ENCODE data around the gene RRP8. TPM values are rescaled to one million over a fixed set of nuclear protein-coding genes. Genes with fewer than 3 reads are reported as not detected.

RRP8 gene
- total and polyA plus RNA-seq, 9 of the 15 experiments (the other 6 are each of a cell fraction or from before 2014, with no cell fraction given) = 5.7 to 47.3 (median 32.6) TPM

DNA sequence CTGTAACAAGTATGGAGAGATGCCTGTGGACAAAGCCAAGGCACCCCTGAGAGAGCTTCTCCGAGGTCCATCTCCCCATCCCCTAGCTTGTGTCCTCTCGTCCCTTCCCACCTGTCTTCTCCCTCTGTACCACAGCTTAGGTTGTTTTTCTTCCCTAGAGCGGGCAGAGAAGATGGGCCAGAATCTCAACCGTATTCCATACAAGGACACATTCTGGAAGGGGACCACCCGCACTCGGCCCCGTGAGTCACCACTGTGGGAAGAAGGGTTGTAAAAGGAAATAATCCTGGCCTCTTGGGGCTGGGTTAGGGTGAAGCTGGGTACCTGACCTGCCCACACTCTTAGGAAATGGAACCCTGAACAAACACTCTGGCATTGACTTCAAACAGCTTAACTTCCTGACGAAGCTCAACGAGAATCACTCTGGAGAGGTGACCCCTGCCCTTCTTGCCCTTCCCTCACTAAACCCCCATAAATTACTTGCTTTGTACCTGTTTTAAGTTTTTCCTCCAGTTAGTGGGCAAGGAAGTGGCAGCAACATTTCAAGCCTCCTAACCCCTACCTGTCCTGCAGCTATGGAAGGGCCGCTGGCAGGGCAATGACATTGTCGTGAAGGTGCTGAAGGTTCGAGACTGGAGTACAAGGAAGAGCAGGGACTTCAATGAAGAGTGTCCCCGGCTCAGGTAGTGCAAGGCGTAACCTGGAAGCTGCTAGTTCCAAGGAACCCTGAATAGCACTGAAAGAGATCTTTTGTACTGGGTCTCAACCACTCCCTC, 5.5 kb upstream of the RRP8 start:
- H3K27me3 ChIP-seq (ENCODE audit: control insufficient read depth in 2 of 2, insufficient read depth in 2 of 2, low read length in 2 of 2) = no peaks in the 10 kb centered on the region
- WGBS (ENCODE audit: insufficient coverage, low coverage, missing lambda C conversion rate) = 93% methylated on average over 14 of the region's 14 CpGs
- H3K79me2 ChIP-seq (ENCODE audit: control insufficient read depth, insufficient read depth, low read length) = peaks cover 59% of the 10 kb centered on the region
- intact Hi-C loops (cut with micrococcal nuclease) = no loop called here
- no peaks in the 10 kb centered on the region for H3K9me3 ChIP-seq (replicated peaks; ENCODE audit: control insufficient read depth, insufficient read depth, low read depth, low read length)
- H3K4me2 ChIP-seq (ENCODE audit: insufficient read depth, low read length) = no peak overlapping the region
- no TSS peak for BruUV-seq (replicated peaks)
- no peak for ATAC-seq
- H3K36me3 ChIP-seq (ENCODE audit: control insufficient read depth, insufficient read depth, low read length) = peaks cover 54% of the 10 kb centered on the region
- H3K9ac ChIP-seq (ENCODE audit: insufficient read depth in 1 of 2, low read depth in 2 of 2, low read length in 2 of 2) = no peak overlapping the region; a peak in 1 of 4 replicates
- DNase-seq (ENCODE audit: extremely low read depth in 1 of 4, low spot score in 3 of 4) = no peak
- no peak for FAIRE-seq
- TF ChIP-seq ZNF778 (CRISPR knock-in tag; IDR thresholded peaks at IDR 0.05) (no peak), RBFOX2 (IDR thresholded peaks at IDR 0.05; ENCODE audit: low read depth, low read length) (0 out of 2 replicates have a peak, but pooled peaks have one; percentile 23), NUFIP1 (IDR thresholded peaks at IDR 0.05; ENCODE audit: partially characterized antibody) (no peak)
- POLR2A ChIA-PET = interaction anchor here (0.6 to 1.8 kb wide), 2 partner anchors 10 to 78 kb away, joined by 3 to 11 read pairs; partner anchors contain the start of gene TPP1
- H2AFZ ChIP-seq (ENCODE audit: low read depth, low read length) = no peak overlapping the region
- CTCF ChIA-PET (ENCODE audit: low intra/inter-chr PET ratio) = no interaction called here
- in situ Hi-C loops (cut with MboI) = loop anchor here (5.0 kb wide), 1 partner anchor 77 kb away; no protein-coding TSS in a partner anchor
- H3K4me3 ChIP-seq = no peak overlapping the region
- no peaks in the 10 kb centered on the region for H4K20me1 ChIP-seq (replicated peaks; ENCODE audit: control insufficient read depth, insufficient read depth, low read length)
- no peaks in the 10 kb centered on the region for H3K9me1 ChIP-seq (ENCODE audit: control insufficient read depth, insufficient read depth, low read length)
- peaks cover 33% of the 10 kb centered on the region in 2 experiments for H3K4me1 ChIP-seq (replicated peaks in 1 of 2; ENCODE audit: control insufficient read depth in 2 of 2, insufficient read depth in 2 of 2, low read length in 2 of 2)
- no peak overlapping the region for H3K27ac ChIP-seq (ENCODE audit: extremely low read depth, low read depth, low read length)

DNA sequence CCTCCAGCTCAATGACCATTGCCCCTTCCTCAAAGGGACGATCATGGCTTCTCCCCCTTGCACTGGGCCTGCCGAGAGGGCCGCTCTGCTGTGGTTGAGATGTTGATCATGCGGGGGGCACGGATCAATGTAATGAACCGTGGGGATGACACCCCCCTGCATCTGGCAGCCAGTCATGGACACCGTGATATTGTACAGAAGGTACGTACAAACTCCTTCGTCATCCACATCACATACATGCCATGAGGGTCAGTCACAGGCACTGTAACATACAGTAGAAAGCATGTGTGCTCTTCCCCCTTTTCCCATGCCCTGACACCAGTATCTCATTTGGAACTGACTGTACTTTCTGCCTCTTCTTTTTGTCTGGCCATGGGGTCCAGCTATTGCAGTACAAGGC, 4.6 kb upstream of the RRP8 start:
- WGBS (ENCODE audit: insufficient coverage, low coverage, missing lambda C conversion rate) = 90% methylated on average over 9 of the region's 9 CpGs
- Histone ChIP-seq H3K9me1 (ENCODE audit: control insufficient read depth, insufficient read depth, low read length) (no peaks in the 10 kb centered on the region), H2AFZ (ENCODE audit: low read depth, low read length) (no peak overlapping the region), H3K9me3 (replicated peaks; ENCODE audit: control insufficient read depth, insufficient read depth, low read depth, low read length) (no peaks in the 10 kb centered on the region), H3K79me2 (ENCODE audit: control insufficient read depth, insufficient read depth, low read length) (peaks cover 68% of the 10 kb centered on the region), H3K4me1 (replicated peaks in 1 of 2; ENCODE audit: control insufficient read depth in 2 of 2, insufficient read depth in 2 of 2, low read length in 2 of 2) (peaks cover 29 to 36% of the 10 kb centered on the region in 2 experiments), H3K9ac (ENCODE audit: insufficient read depth in 1 of 2, low read depth in 2 of 2, low read length in 2 of 2) (peak overlapping the region in 1 of 2 experiments; percentile 59; a peak in 1 of 4 replicates), H3K4me3 (no peak overlapping the region), H3K27ac (ENCODE audit: extremely low read depth, low read depth, low read length) (peak overlapping the region; percentile 85; the same call in 1 of the 3 replicates), H4K20me1 (replicated peaks; ENCODE audit: control insufficient read depth, insufficient read depth, low read length) (no peaks in the 10 kb centered on the region), H3K36me3 (ENCODE audit: control insufficient read depth, insufficient read depth, low read length) (peaks cover 51% of the 10 kb centered on the region), H3K4me2 (ENCODE audit: insufficient read depth, low read length) (no peak overlapping the region), H3K27me3 (ENCODE audit: control insufficient read depth in 2 of 2, insufficient read depth in 2 of 2, low read length in 2 of 2) (no peaks in the 10 kb centered on the region)
- ATAC-seq (no peak), DNase-seq (ENCODE audit: extremely low read depth in 1 of 4, low spot score in 3 of 4) (no peak), FAIRE-seq (no peak)
- POLR2A ChIA-PET = interaction anchor here (1.8 kb wide), 3 partner anchors 11 to 24 kb away, joined by 5 to 17 read pairs (median 11); partner anchors contain the start of gene TPP1
- CTCF ChIA-PET (ENCODE audit: low intra/inter-chr PET ratio) = no interaction called here
- no TSS peak for BruUV-seq (replicated peaks)
- intact Hi-C loops (cut with micrococcal nuclease) (no loop called here), in situ Hi-C loops (cut with MboI) (loop anchor here (5.0 kb wide), 1 partner anchor 76 kb away; no protein-coding TSS in a partner anchor)
- no peak for TF ChIP-seq SOX6 (IDR thresholded peaks at IDR 0.05)
- no peak for TF ChIP-seq ZFX (CRISPR knock-in tag; IDR thresholded peaks at IDR 0.05)
- TF ChIP-seq SREBF2 (CRISPR knock-in tag; IDR thresholded peaks at IDR 0.05) = no peak
- TF ChIP-seq, protein P1, sequence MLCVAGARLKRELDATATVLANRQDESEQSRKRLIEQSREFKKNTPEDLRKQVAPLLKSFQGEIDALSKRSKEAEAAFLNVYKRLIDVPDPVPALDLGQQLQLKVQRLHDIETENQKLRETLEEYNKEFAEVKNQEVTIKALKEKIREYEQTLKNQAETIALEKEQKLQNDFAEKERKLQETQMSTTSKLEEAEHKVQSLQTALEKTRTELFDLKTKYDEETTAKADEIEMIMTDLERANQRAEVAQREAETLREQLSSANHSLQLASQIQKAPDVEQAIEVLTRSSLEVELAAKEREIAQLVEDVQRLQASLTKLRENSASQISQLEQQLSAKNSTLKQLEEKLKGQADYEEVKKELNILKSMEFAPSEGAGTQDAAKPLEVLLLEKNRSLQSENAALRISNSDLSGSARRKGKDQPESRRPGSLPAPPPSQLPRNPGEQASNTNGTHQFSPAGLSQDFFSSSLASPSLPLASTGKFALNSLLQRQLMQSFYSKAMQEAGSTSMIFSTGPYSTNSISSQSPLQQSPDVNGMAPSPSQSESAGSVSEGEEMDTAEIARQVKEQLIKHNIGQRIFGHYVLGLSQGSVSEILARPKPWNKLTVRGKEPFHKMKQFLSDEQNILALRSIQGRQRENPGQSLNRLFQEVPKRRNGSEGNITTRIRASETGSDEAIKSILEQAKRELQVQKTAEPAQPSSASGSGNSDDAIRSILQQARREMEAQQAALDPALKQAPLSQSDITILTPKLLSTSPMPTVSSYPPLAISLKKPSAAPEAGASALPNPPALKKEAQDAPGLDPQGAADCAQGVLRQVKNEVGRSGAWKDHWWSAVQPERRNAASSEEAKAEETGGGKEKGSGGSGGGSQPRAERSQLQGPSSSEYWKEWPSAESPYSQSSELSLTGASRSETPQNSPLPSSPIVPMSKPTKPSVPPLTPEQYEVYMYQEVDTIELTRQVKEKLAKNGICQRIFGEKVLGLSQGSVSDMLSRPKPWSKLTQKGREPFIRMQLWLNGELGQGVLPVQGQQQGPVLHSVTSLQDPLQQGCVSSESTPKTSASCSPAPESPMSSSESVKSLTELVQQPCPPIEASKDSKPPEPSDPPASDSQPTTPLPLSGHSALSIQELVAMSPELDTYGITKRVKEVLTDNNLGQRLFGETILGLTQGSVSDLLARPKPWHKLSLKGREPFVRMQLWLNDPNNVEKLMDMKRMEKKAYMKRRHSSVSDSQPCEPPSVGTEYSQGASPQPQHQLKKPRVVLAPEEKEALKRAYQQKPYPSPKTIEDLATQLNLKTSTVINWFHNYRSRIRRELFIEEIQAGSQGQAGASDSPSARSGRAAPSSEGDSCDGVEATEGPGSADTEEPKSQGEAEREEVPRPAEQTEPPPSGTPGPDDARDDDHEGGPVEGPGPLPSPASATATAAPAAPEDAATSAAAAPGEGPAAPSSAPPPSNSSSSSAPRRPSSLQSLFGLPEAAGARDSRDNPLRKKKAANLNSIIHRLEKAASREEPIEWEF (CRISPR knock-in tag; IDR thresholded peaks at IDR 0.05) = no peak
- TF ChIP-seq PCBP1 (IDR thresholded peaks at IDR 0.05; ENCODE audit: low read depth, low read length, poor library complexity, severe bottlenecking) = no peak
- TF ChIP-seq BRF1 (IDR thresholded peaks at IDR 0.05; ENCODE audit: borderline replicate concordance, extremely low read depth, insufficient read length) = no peak
- TF ChIP-seq HNRNPUL1 (IDR thresholded peaks at IDR 0.05; ENCODE audit: low read length) = no peak

Measured in K562 (cell line).